GM12864 (cell line): ENCODE measurements around the gene P4HA1.

Experiments
- DNase-seq: peaks from one replicate; pipeline ENCODE4 v3.0.0-alpha.2; 2011; ENCODE audit warnings: low read depth
- H3K4me3 ChIP-seq: 2 replicates; pipeline ENCODE4 v1.5.1; 2011; ENCODE audit warnings: mild to moderate bottlenecking, low read depth, low read length, control low read depth
- CTCF ChIP-seq: IDR thresholded peaks from 2 replicates; pipeline ENCODE4 v1.5.1; 2011; ENCODE audit warnings: low read depth, mild to moderate bottlenecking, moderate library complexity, low read length, control low read depth, inconsistent platforms; ENCODE audit errors: missing control alignments

The P4HA1 gene

GRCh38 chr10:72979709-72980108 lies 117.0 kb downstream of the P4HA1 start:
- no peak for DNase-seq
- H3K4me3 ChIP-seq: no peak overlapping the region
- TF ChIP-seq CTCF: no peak

DNA sequence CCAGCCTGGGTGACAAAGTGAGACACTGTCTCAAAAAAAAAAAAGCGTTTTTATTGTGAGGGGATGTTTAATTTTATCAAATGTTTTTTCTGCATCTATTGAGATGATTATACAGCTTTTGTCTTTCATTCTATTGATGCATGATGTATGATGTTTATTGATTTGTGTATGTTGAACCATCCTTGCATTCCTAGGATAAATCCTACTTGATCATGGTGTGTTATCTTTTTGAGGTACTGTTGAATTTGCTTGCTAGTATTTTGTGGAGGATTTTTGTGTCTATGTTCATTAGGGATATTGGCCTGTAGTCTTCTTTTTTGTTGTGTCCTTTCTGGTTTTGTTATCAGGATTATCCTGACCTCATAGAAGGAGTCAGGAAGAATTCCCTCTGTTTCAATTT lies 119.8 kb downstream of the P4HA1 start:
- TF ChIP-seq CTCF: no peak
- H3K4me3 ChIP-seq: no peak overlapping the region
- DNase-seq: no peak
